ENCODE measurements around the gene RBM27. TPM values are rescaled to one million over a fixed set of nuclear protein-coding genes. Genes with fewer than 3 reads are reported as not detected.
A peak's percentile ranks its signal among the peaks of the same experiment; 100 is the strongest.

RBM27 gene
- total and polyA plus RNA-seq, 10 of the 15 experiments (the other 5 are each of a cell fraction or from before 2014, with no cell fraction given) = 5.8 to 33.9 (median 16.9) TPM

- Histone ChIP-seq H3K9ac (ENCODE audit: control insufficient read depth, insufficient read depth, low read length) (no peak overlapping the region), H3K4me1 (ENCODE audit: control insufficient read depth, insufficient read depth, low read length) (no peaks in the 10 kb centered on the region), H2AFZ (ENCODE audit: control insufficient read depth, low read depth, low read length) (no peak overlapping the region), H3K4me3 (no peak overlapping the region), H3K27ac (ENCODE audit: control insufficient read depth, insufficient read depth) (no peak overlapping the region), H3K36me3 (ENCODE audit: control insufficient read depth in 2 of 2, insufficient read depth in 2 of 2, low read length in 1 of 2) (peaks cover 1 to 22% of the 10 kb centered on the region in 2 experiments), H3K9me3 (replicated peaks; ENCODE audit: control insufficient read depth, insufficient read depth, low read length) (no peaks in the 10 kb centered on the region), H4K20me1 (ENCODE audit: control insufficient read depth, insufficient read depth) (no peaks in the 10 kb centered on the region), H3K4me2 (ENCODE audit: control insufficient read depth, insufficient read depth) (no peak overlapping the region), H3K27me3 (replicated peaks in 1 of 2; ENCODE audit: control insufficient read depth in 2 of 2, insufficient read depth in 2 of 2, low read length in 1 of 2) (no peaks in the 10 kb centered on the region), H3K79me2 (ENCODE audit: control insufficient read depth, insufficient read depth, low read length) (no peaks in the 10 kb centered on the region)
- CTCF ChIA-PET = no interaction called here
- no peak for ATAC-seq
- intact Hi-C loops (cut with micrococcal nuclease; ENCODE audit: unreplicated experiment) = no loop called here
- BruUV-seq (replicated peaks) = no TSS peak
- no peak for DNase-seq (ENCODE audit: low read depth, low spot score)
- 98% methylated on average over 5 of the region's 5 CpGs for WGBS (ENCODE audit: insufficient coverage, insufficient replicate concordance, low lambda C conversion rate, missing lambda C conversion rate)
- RAD21 ChIA-PET (ENCODE audit: unreplicated experiment) = no interaction called here
- TF ChIP-seq NBN (IDR thresholded peaks at IDR 0.05) (no peak), BACH1 (IDR thresholded peaks at IDR 0.05; ENCODE audit: borderline replicate concordance) (no peak), ZNF384 (IDR thresholded peaks at IDR 0.05; ENCODE audit: borderline replicate concordance, low read depth, low read length) (no peak), SIN3A (IDR thresholded peaks at IDR 0.05; ENCODE audit: low read depth, low read length) (no peak), ZNF622 (IDR thresholded peaks at IDR 0.05) (no peak)
- FAIRE-seq = no peak
- in situ Hi-C loops (cut with MboI) = no loop called here
- SMC1A ChIA-PET (ENCODE audit: uncharacterized antibody, unreplicated experiment) = no interaction called here
- POLR2A ChIA-PET = no interaction called here
Observed at GRCh38 chr5:146233441-146233840, 30.0 kb downstream of the RBM27 start.

- no peaks in the 10 kb centered on the region for H3K27me3 ChIP-seq (replicated peaks in 1 of 2; ENCODE audit: control insufficient read depth in 2 of 2, insufficient read depth in 2 of 2, low read length in 1 of 2)
- H3K9ac ChIP-seq (ENCODE audit: control insufficient read depth, insufficient read depth, low read length) = no peak overlapping the region
- H3K27ac ChIP-seq (ENCODE audit: control insufficient read depth, insufficient read depth) = no peak overlapping the region
- no peak for FAIRE-seq
- CTCF ChIA-PET = interaction anchor here (1.4 kb wide), 1 partner anchor 12 kb away, joined by 3 read pairs; no protein-coding TSS in a partner anchor
- 0% methylated on average over 1 of the region's 1 CpG for WGBS (ENCODE audit: insufficient coverage, insufficient replicate concordance, low lambda C conversion rate, missing lambda C conversion rate)
- DNase-seq (ENCODE audit: low read depth, low spot score) = no peak
- H3K4me1 ChIP-seq (ENCODE audit: control insufficient read depth, insufficient read depth, low read length) = no peaks in the 10 kb centered on the region
- H3K9me3 ChIP-seq (replicated peaks; ENCODE audit: control insufficient read depth, insufficient read depth, low read length) = no peaks in the 10 kb centered on the region
- no peak overlapping the region for H3K4me2 ChIP-seq (ENCODE audit: control insufficient read depth, insufficient read depth)
- no peak overlapping the region for H2AFZ ChIP-seq (ENCODE audit: control insufficient read depth, low read depth, low read length)
- in situ Hi-C loops (cut with MboI) (no loop called here), intact Hi-C loops (cut with micrococcal nuclease; ENCODE audit: unreplicated experiment) (no loop called here)
- no peak overlapping the region for H3K4me3 ChIP-seq
- H3K36me3 ChIP-seq (ENCODE audit: control insufficient read depth in 2 of 2, insufficient read depth in 2 of 2, low read length in 1 of 2) = peaks cover 0 to 18% of the 10 kb centered on the region in 2 experiments; a peak in 3 of 4 replicates
- RAD21 ChIA-PET (ENCODE audit: unreplicated experiment) = no interaction called here
- no peaks in the 10 kb centered on the region for H4K20me1 ChIP-seq (ENCODE audit: control insufficient read depth, insufficient read depth)
- POLR2A ChIA-PET = interaction anchor here (0.7 to 1.3 kb wide), 5 partner anchors 10 to 307 kb away, joined by 3 to 6 read pairs (median 4); no protein-coding TSS in a partner anchor
- ATAC-seq = peak; percentile 83
- no peaks in the 10 kb centered on the region; the same call in 1 of the 2 replicates for H3K79me2 ChIP-seq (ENCODE audit: control insufficient read depth, insufficient read depth, low read length)
- SMC1A ChIA-PET (ENCODE audit: uncharacterized antibody, unreplicated experiment) = interaction anchor here (0.6 to 1.2 kb wide), 2 partner anchors 59 to 181 kb away, joined by 3 read pairs; no protein-coding TSS in a partner anchor
- BruUV-seq (replicated peaks) = no TSS peak
- no peak for TF ChIP-seq CHD2 (IDR thresholded peaks at IDR 0.05; ENCODE audit: borderline replicate concordance, low read depth, low read length)
- TF ChIP-seq SPI1 (IDR thresholded peaks at IDR 0.05; ENCODE audit: borderline replicate concordance, insufficient read depth, low read depth, low read length) = no peak
- TF ChIP-seq CTCF (IDR thresholded peaks at IDR 0.05 in 2 of 3, conservative IDR thresholded peaks at IDR 0.05 in 1 of 3; ENCODE audit: control insufficient read depth in 2 of 3, extremely low read depth in 1 of 3, insufficient read depth in 1 of 3, low read depth in 3 of 3, low read length in 3 of 3) = no peak
- no peak for TF ChIP-seq USF1 (IDR thresholded peaks at IDR 0.05; ENCODE audit: borderline replicate concordance, extremely low read length, insufficient read depth, low read depth, low read length)
- no peak for TF ChIP-seq STAT3 (IDR thresholded peaks at IDR 0.05; ENCODE audit: low read depth, low read length)
- no peak for TF ChIP-seq GABPA (IDR thresholded peaks at IDR 0.05; ENCODE audit: low read depth)
- no peak for TF ChIP-seq TCF12 (IDR thresholded peaks at IDR 0.05; ENCODE audit: low read depth, low read length)
- peak; percentile 22 for TF ChIP-seq JUNB (IDR thresholded peaks at IDR 0.05)
- peak; percentile 23; the same call in 1 of the 2 replicates for TF ChIP-seq MTA2 (IDR thresholded peaks at IDR 0.05; ENCODE audit: low read depth)
Observed at GRCh38 chr5:146238973-146239372, 35.6 kb downstream of the RBM27 start.
